Measurements from ENCODE around the gene EVI5. TPM values are rescaled to one million over a fixed set of nuclear protein-coding genes. Genes with fewer than 3 reads are reported as not detected.

The EVI5 gene
- polyA plus RNA-seq, 1 donor, result 24.3 TPM

GRCh38 chr1:92483610-92484471 is 301.1 kb downstream of the EVI5 start:
- DNase-seq, result no peak

- DNase-seq, result no peak
Observed at GRCh38 chr1:92482665-92483609, 302.0 kb downstream of the EVI5 start.

GRCh38 chr1:92481971-92482664 is 302.8 kb downstream of the EVI5 start:
- DNase-seq, result peak; percentile 52

- no peak for DNase-seq
Observed at GRCh38 chr1:92481599-92481925, 303.3 kb downstream of the EVI5 start.

- no peak for DNase-seq
Observed at GRCh38 chr1:92480813-92481598, 303.9 kb downstream of the EVI5 start.

- DNase-seq, result no peak
Observed at GRCh38 chr1:92480200-92480812, 304.6 kb downstream of the EVI5 start.

- DNase-seq, result no peak
Observed at GRCh38 chr1:92479587-92479986, 305.3 kb downstream of the EVI5 start.

- DNase-seq, result no peak
Observed at GRCh38 chr1:92478393-92478792, 306.5 kb downstream of the EVI5 start.

- DNase-seq, result no peak
Observed at GRCh38 chr1:92476071-92476631, 308.8 kb downstream of the EVI5 start.

- no peak for DNase-seq
Observed at GRCh38 chr1:92475029-92475428, 309.9 kb downstream of the EVI5 start.

- DNase-seq, result no peak
Observed at GRCh38 chr1:92473781-92474495, 311.0 kb downstream of the EVI5 start.

- DNase-seq, result no peak
Observed at GRCh38 chr1:92470216-92470615, 314.7 kb downstream of the EVI5 start.

GRCh38 chr1:92466683-92467352 is 318.1 kb downstream of the EVI5 start:
- DNase-seq, result no peak

- DNase-seq, result no peak
Observed at GRCh38 chr1:92465256-92465647, 319.7 kb downstream of the EVI5 start.

GRCh38 chr1:92464588-92465255 is 320.2 kb downstream of the EVI5 start:
- no peak for DNase-seq

GRCh38 chr1:92461364-92462097 is 323.4 kb downstream of the EVI5 start:
- no peak for DNase-seq

GRCh38 chr1:92459871-92460320 is 325.0 kb downstream of the EVI5 start:
- DNase-seq, result no peak
